Transverse colon (tissue), 4 donors: Measurements from ENCODE around the gene TRPT1. TPM values are rescaled to one million over a fixed set of nuclear protein-coding genes. Genes with fewer than 3 reads are reported as not detected.

Experiments
- DNase-seq: peaks from one replicate; pipeline ENCODE4 v3.0.0-alpha.2; 2019
- H3K27ac ChIP-seq, 4 donors: fragments of 200-600 bp; sonication (generic); 2 replicates each; pipeline ENCODE4 v1.5.1; 2016 to 2018; ENCODE audit warnings: inconsistent platforms in 4 of 4
- H3K27me3 ChIP-seq: fragments of 200-600 bp; sonication (generic); 2 replicates; pipeline ENCODE4 v1.5.1; 2017; ENCODE audit warnings: inconsistent platforms
- H3K36me3 ChIP-seq, 4 donors: fragments of 200-600 bp; sonication (generic); 2 replicates each; pipeline ENCODE4 v1.5.1; 2017 to 2019; ENCODE audit warnings: inconsistent platforms in 4 of 4
- H3K4me1 ChIP-seq, 4 donors: fragments of 200-600 bp; sonication (generic); 2 replicates each; pipeline ENCODE4 v1.5.1; 2017 to 2020; ENCODE audit warnings: inconsistent platforms in 4 of 4
- H3K4me3 ChIP-seq, 4 donors: fragments of 200-600 bp; sonication (generic); 1 replicate in 1 of 4; 2 replicates in 3 of 4; pipeline versions ENCODE4 v1.5.1 to v1.6.1; 2017 to 2019; ENCODE audit warnings: inconsistent platforms in 4 of 4
- H3K9me3 ChIP-seq, 2 donors: fragments of 200-600 bp; sonication (generic); 2 replicates each; pipeline ENCODE4 v1.5.1; 2017 to 2019; ENCODE audit warnings: inconsistent platforms in 2 of 2
- CTCF ChIP-seq, 5 experiments: fragments of 200-600 bp in 3 of 5; fragments of 450-650 bp in 2 of 5; sonication (generic) in 3 of 5; IDR thresholded peaks; 1 replicate in 2 of 5; 2 replicates in 3 of 5; pipeline ENCODE4 v1.5.1; 2016 to 2017; ENCODE audit warnings: antibody characterized with exemption in 5 of 5, inconsistent platforms in 3 of 5, mild to moderate bottlenecking in 2 of 5, moderate library complexity in 1 of 5
- EP300 ChIP-seq: sonication (generic); formaldehyde crosslinking; IDR thresholded peaks from one replicate; pipeline ENCODE4 v1.6.1; 2017; ENCODE audit warnings: antibody characterized with exemption, low read depth
- POLR2A ChIP-seq: fragments of 450-650 bp; IDR thresholded peaks from one replicate; pipeline ENCODE4 v1.6.1; 2016; ENCODE audit warnings: antibody characterized with exemption, mild to moderate bottlenecking, moderate library complexity
- POLR2AphosphoS5 ChIP-seq, 3 donors: sonication (generic); formaldehyde crosslinking; IDR thresholded peaks; one replicate each; pipeline ENCODE4 v1.6.1; 2016; ENCODE audit warnings: antibody characterized with exemption in 3 of 3
- WGBS, 2 donors: methylation state at CpG; one replicate each; pipeline ENCODE4 v1.1.5; 2018; ENCODE audit warnings: low coverage in 1 of 2; 5-methylcytosine and 5-hydroxymethylcytosine counted together
- in situ Hi-C, 4 donors: fragments of 200-750 bp; cut with MboI; loops; one replicate each; pipeline versions ENCODE4 v1.15.0 to v1.15.1; 2017; ENCODE audit warnings: low sequenced_read_pairs in 3 of 4, low pct_ligation_motif_present in 1 of 4, low pct_unique_long_range_greater_than_20kb in 1 of 4
- intact Hi-C: fragments of 100-400 bp; cut with DNase I; formaldehyde crosslinking; loops from one replicate; pipeline ENCODE4 v1.15.1; 2023; ENCODE audit warnings: low total_unique reads
- total RNA-seq, 4 donors: library from RNA; depleted of rRNA; stranded (reverse); fragments of >200 nt; gene quantifications; one replicate each; pipeline ENCODE4 v1.1.0, GENCODE V29; 2016

The TRPT1 gene
- total RNA-seq, 4 donors from 2014 or later, result 82.4 to 113 (median 99.1) TPM

GRCh38 chr11:64204080-64204440 is 21.9 kb downstream of the TRPT1 start:
- 78 to 84% methylated on average over 10 to 16 of the region's 16 CpGs for WGBS, 2 donors
- intact Hi-C loops, result no loop called here
- H3K4me3 ChIP-seq, result no peak overlapping the region
- H3K27me3 ChIP-seq, result no peaks in the 10 kb centered on the region
- peaks cover 7 to 38% (median 34%) of the 10 kb centered on the region in 4 donors for H3K4me1 ChIP-seq
- in situ Hi-C loops, result loop anchor here (5.0 to 10.0 kb wide), 3 partner anchors 91 to 98 kb away; partner anchors contain the start of genes CATSPERZ (in 2 of the 4) and KCNK4 (in 1 of the 4)
- no peak overlapping the region for H3K27ac ChIP-seq
- H3K9me3 ChIP-seq, result no peaks in the 10 kb centered on the region
- TF ChIP-seq CTCF (IDR thresholded peaks at IDR 0.05), result no peak
- no peak for TF ChIP-seq POLR2AphosphoS5 (IDR thresholded peaks at IDR 0.05)
- no peak for TF ChIP-seq EP300
- no peak for TF ChIP-seq POLR2A
- H3K36me3 ChIP-seq, result peaks cover 0 to 39% (median 18%) of the 10 kb centered on the region in 4 donors
- DNase-seq, result no peak

- 90% methylated on average over 7 to 27 of the region's 27 CpGs for WGBS, 2 donors
- H3K4me1 ChIP-seq, result peaks cover 7 to 36% (median 34%) of the 10 kb centered on the region in 4 donors
- intact Hi-C loops (no loop called here), in situ Hi-C loops (loop anchor here (5.0 to 10.0 kb wide), 3 partner anchors 91 to 99 kb away; partner anchors contain the start of genes CATSPERZ (in 2 of the 4) and KCNK4 (in 1 of the 4))
- TF ChIP-seq CTCF (IDR thresholded peaks at IDR 0.05) (no peak), POLR2A (no peak), EP300 (no peak), POLR2AphosphoS5 (IDR thresholded peaks at IDR 0.05) (no peak)
- DNase-seq, result no peak
- H3K27ac ChIP-seq, result no peak overlapping the region
- H3K36me3 ChIP-seq, result peaks cover 0 to 43% (median 19%) of the 10 kb centered on the region in 4 donors
- no peak overlapping the region for H3K4me3 ChIP-seq
- no peaks in the 10 kb centered on the region for H3K9me3 ChIP-seq
- no peaks in the 10 kb centered on the region for H3K27me3 ChIP-seq
Measured at GRCh38 chr11:64203421-64204079, 22.4 kb downstream of the TRPT1 start.

GRCh38 chr11:64202992-64203391 is 23.0 kb downstream of the TRPT1 start:
- 93% methylated on average over 9 of the region's 9 CpGs; no CpG with 5 or more reads in 1 of the 2 donors for WGBS, 2 donors
- intact Hi-C loops (no loop called here), in situ Hi-C loops (loop anchor here (5.0 to 10.0 kb wide), 3 partner anchors 92 to 99 kb away; partner anchors contain the start of genes CATSPERZ (in 2 of the 4) and KCNK4 (in 1 of the 4))
- DNase-seq, result no peak
- Histone ChIP-seq H3K36me3 (peaks cover 0 to 48% (median 22%) of the 10 kb centered on the region in 4 donors), H3K27ac (no peak overlapping the region), H3K4me1 (peaks cover 7 to 34% (median 31%) of the 10 kb centered on the region in 4 donors), H3K4me3 (no peak overlapping the region), H3K27me3 (no peaks in the 10 kb centered on the region), H3K9me3 (no peaks in the 10 kb centered on the region)
- TF ChIP-seq CTCF (IDR thresholded peaks at IDR 0.05) (no peak), POLR2A (no peak), EP300 (no peak), POLR2AphosphoS5 (IDR thresholded peaks at IDR 0.05) (no peak)

GRCh38 chr11:64201543-64201942 is 24.4 kb downstream of the TRPT1 start:
- WGBS, 2 donors, result 82 to 85% methylated on average over 3 of the region's 3 CpGs

More at GRCh38 chr11:64201543-64201942, 24.4 kb downstream of the TRPT1 start:
- no peak for DNase-seq
- H3K27ac ChIP-seq, result no peak overlapping the region
- peaks cover 0 to 62% (median 29%) of the 10 kb centered on the region in 4 donors for H3K36me3 ChIP-seq
- intact Hi-C loops, result no loop called here
- peaks cover 7 to 26% (median 24%) of the 10 kb centered on the region in 4 donors for H3K4me1 ChIP-seq
- TF ChIP-seq EP300 (no peak), POLR2AphosphoS5 (IDR thresholded peaks at IDR 0.05) (no peak), POLR2A (no peak), CTCF (IDR thresholded peaks at IDR 0.05) (no peak)
- no peaks in the 10 kb centered on the region for H3K9me3 ChIP-seq
- no peaks in the 10 kb centered on the region for H3K27me3 ChIP-seq
- in situ Hi-C loops, result loop anchor here (5.0 to 10.0 kb wide), 3 partner anchors 93 to 101 kb away; partner anchors contain the start of genes CATSPERZ (in 2 of the 4) and KCNK4 (in 1 of the 4)
- no peak overlapping the region for H3K4me3 ChIP-seq
